UCSD-AML1 (cell line): ENCODE results near the gene DNAJC7.

ENCODE experiments used
- DNase-seq: peaks from one replicate; lab custom pipeline; 2025; ENCODE audit not compliant: unreplicated experiment; lab: John Stamatoyannopoulos, UW

The DNAJC7 gene, protein sequence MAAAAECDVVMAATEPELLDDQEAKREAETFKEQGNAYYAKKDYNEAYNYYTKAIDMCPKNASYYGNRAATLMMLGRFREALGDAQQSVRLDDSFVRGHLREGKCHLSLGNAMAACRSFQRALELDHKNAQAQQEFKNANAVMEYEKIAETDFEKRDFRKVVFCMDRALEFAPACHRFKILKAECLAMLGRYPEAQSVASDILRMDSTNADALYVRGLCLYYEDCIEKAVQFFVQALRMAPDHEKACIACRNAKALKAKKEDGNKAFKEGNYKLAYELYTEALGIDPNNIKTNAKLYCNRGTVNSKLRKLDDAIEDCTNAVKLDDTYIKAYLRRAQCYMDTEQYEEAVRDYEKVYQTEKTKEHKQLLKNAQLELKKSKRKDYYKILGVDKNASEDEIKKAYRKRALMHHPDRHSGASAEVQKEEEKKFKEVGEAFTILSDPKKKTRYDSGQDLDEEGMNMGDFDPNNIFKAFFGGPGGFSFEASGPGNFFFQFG

DNA sequence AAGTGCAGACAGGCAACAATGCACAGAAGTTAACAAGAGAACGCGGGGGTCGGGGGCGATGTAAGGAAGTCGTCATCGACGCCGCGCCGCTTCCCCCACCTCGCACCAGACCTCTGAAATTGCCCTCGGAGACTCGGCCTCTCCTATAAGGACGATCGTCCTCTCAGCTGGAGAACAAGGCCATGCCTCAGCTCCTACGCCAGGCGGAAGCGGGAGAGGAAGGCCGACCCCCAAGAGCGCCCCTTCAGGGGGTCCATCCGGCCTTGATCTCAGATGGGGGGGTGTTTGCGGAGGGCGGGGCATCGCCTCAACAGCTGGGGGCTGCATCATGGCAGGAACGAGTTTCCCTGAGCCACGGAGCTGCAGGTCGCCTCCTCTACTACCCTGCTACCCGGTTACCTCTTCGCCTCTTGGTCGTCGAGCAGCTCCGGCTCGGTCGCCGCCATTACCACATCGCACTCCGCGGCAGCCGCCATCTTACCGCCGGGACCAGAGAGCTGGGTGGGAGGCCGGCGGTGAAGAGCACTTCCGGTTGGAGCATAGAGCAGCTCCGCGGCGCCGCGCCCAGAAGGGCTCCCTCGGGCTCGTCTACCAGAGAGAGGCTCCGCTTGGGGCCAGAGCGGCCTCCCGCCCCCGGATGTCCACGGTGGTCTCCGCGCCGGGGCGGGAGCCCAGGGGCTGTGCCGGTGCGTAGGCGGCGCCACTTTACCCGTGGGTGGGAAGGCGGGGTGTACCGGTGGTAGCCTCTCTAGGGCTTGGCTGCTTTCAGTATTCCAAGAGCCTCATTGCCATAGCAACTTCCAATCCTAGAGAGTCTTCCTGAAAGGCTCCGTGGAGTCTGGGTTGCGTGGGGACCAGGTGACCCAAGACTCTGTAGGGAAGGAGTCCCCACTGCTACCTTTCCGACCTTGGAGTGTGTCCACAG lies at the start of gene DNAJC7:
DNAJC7 (minus strand) TSS at position 499 of the 925 bp plus-strand sequence; CDS start at position 476, 23 bp downstream.
- peak; percentile 92 for DNase-seq

DNA sequence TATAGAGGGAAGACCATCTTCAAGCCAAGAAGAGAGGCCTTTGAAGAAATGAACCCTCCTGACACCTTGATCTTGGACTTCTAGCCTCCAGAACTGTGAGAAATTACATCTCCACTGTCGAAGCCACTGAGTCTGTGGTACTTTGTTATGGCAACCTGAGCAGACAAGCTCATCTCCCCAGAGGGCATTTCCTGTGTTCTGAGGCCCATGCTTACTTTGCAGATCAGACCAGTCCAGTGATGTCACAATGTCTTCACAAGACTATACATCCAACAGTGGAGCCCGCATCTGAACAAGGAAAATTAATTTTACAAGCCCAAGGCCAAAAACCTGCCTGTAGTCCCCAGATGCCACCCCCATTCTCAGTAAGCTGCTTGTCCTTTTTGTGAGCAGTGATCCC lies 48.0 kb upstream of the DNAJC7 start:
- no peak for DNase-seq

DNA sequence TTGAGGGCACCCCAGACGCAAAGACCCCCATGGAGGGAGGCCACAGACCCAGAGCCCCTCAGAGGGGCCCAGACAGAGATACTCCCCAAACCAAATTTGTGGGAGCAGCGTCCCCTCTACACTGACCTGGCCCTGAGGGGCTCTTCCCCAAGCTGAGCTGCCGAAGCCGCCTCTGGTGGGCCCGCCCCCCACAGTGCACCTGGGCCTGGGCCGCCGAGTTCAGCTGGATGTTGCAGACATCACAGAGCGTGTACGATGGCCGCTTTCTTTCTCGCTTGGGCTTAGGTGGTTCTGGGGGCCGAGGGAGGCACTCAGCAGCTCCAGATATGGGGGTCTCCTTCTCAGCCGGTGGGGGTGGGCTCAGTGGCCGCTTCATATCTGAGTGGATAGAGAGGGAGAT lies 45.4 kb upstream of the DNAJC7 start:
- no peak for DNase-seq

DNA sequence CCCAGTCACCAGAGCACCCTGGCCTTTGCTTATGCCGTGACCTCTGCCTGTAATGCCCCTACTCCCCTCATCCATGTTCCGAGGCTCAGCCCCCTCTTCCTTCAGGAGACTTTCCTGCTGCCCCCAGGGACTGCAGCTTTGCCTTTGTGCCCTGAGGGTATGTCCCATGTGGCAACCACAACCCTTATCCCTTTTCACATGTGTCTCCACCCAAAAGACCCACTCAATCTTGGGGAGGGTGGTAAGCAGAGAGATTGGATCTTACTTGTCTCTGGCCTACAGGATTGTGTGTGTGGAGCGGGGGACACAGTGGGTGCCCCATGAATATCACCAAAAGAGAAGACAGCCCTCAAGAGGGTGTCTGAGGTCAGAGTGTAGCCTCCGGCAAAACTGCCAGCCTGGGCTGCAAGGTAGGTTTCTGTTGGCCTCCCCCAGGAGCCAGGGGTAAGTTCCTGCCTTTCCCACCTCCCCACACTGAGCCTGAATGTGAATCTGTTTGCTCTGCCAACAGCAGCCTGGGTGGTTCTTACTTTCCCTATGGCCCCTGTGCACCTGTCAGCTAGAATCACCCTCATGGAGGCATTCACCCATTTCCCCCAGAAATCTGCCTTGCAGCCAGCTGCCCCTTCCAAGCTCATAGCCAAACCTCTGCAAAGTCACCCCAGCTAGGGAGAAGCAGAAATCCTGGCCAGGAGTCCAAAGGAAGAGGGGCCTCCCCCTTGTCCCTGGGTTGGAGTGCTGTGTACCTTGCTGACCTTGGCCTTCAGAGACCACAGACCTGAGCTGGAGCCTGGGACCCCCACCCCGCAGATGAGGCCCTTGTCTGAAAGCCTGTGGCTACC lies 44.6 kb upstream of the DNAJC7 start:
- DNase-seq, result no peak

DNA sequence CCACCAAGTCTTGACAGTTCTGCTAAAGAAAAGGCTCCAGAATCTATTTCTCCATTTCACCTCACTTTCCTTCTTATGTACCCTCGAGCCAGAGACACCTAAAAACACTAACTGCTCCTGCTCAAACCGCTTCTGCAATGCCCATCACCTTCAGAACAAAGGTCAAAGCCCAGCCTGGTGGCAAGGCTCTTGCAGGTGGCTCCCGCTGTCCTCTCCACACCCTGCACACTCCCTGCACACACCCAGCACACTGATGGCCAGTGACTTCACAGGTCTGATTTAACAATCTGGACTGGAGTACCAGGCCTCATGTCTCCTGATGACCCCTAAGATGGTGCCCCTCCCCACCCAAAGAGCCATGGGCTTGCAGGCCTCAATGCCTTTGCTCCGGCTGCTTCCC lies 43.0 kb upstream of the DNAJC7 start:
- no peak for DNase-seq

DNA sequence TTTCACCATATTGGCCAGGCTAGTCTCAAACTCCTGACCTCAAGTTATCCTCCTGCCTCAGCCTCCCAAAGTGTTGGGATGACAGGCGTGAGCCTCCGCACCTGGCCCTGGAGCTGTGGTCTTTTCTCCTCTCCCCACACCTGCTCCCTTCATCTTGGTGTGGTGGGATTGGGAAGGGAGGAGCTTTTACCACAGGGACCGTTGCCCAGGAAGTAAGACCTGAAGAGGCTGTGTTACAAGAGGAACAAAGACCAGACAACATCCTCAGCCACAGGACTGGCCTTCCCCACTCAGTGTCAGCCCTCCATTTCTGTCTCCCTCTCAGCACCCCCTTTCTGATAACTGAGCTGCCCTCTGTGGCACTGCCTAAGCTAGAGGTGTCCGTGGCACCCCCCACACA lies 42.6 kb upstream of the DNAJC7 start:
- no peak for DNase-seq

DNA sequence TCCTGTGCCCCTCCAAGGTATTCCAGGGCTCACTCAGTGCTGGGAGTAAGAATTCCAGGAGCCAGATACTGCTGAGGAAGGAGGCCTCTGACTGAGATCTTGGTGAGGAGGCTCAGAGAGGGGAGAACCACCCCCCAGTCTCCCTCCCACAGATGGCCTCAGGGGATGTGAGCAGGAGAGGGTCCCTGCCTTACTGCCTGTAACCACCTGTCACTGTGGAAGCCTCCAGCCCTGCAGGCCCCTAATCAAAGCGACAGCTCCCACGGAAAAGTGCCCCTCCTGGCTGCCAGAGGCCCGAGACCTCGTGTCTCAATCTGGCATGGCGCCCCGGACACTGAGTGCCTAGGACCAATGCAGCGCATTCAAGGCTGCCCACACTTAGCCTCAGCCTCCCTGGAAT lies 40.8 kb upstream of the DNAJC7 start:
- no peak for DNase-seq

DNA sequence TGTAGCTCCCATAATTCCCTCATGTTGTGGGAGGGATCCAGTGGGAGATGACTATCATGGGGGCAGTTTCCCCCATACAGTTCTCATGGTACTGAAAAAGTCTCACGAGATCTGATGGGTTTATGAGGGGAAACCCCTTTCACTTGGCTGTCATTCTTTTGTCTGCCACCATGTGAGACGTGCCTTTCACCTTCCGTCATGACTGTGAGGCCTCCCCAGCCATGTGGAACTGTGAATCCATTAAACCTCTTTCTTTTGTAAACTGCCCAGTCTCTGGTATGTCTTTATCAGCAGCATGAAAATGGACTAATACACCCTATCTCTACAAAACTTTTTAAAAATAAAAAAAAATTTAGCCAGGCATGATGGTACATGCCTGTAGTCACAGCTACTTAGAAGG lies 39.4 kb upstream of the DNAJC7 start:
- no peak for DNase-seq

DNA sequence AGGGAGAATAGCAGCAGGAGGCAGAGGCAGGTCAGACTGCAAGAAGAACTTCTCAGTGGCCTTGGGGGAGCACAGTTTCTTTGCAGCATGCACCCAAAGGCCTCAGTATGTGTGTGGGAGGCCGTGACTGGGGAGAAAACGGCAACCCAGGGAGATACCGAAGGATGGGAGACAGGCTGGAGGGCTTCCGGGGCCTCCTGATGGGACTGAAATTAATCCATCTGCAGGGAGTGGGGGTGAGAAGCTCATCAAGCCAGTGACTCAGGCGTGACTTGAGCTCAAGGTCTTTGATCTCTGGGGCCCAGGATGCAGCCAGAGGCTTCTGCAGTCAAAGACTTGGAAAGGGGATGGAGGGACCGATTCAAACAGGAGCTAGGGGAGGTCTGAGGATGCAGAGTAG lies 38.3 kb upstream of the DNAJC7 start:
- DNase-seq, result no peak

DNA sequence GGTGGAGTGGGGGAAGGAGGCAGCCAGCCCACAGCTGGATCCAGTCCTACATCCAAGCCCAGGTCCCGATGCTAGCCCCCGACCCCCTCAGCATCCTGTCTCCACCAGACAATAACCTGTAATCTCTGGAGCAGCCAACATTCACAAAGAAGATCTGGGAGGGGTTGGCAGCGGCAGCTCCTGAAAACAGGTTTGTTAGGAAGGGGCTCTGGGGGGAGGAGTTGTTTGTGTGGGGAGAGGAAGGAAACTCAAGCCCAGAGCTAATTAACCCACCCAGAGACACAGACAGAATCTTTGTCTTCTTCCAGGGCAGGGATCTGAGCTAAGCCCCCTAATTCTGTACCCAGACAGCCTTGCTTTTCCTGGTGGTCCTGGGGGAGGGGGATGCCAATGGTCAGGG lies 37.8 kb upstream of the DNAJC7 start:
- no peak for DNase-seq

DNA sequence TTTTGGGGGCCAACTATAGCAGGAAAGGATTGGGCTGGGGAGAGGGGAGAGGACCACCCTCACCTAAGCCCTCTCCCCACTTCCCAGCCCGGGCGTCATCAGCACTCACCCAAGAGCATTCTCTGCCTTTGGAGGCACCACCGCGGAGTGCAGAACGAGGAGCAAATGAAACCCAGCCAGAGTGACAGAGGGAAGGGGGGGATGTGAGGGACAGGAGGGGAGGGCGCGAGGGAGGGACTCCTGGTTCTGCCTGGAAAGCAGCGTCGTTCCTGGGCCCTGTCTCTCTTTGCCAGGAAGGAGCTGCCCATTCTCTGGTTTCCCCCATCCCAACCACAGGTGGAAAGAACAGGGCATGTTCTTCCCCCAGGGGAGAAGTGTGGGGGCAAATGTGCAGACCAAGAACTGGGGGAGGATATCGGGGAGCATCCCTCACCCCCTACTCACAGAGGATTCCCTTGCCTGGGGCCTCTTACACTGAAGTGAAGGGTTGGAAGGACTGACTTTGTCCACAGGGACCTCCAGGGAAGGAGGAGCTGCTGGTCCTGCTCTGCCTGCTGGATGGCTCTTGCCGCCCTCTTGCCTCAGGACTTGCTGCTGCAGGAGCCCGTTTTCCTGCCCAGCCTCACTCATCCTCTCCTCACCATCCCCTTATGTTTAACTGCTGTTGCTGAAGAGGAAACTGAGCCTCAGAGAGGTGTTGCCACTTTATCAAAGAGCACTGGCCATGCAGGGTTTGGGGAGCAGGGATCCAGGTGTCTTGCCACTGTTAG lies 36.7 kb upstream of the DNAJC7 start:
- DNase-seq, result no peak

DNA sequence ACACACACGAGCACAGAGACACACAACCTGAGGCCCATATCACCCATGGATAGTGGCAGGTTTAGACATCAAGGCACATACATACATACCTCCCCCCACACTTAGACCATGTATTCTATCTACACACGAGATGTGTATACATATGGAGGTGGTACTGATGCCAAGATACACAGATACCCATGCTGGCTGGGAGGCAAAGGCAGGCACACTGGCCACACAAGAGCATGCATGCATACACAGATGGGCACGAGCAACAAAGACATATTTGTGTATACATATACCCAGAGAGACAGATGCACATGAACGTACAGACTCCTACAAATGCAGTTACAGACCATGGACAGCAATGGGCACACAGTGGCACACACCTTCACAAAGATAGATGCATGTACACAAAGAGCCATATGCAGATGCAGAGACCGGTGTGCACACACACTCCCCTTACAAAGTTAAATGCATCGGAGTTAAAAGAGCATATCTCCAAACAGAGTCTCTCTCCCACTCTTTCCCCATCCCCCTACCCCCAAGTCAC lies 35.2 kb upstream of the DNAJC7 start:
- DNase-seq, result no peak

DNA sequence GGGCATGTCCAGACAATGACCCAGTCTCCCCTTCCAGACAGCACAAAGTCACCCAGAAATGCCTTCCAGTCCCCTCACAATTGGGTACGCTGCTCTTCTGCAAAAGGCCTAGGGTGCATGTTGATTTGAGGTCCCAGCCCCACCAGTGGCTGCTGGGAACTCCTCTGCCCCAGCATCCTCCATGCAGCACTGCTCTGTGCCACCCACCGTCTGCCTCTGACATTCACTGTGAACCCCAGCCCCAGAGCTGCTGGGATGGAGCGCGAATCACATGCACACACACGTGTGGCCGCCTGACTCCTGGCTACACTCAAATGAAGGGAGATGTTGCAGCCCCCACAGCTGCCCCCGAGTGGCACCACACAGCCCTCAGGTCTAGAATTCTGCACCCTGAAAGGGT lies 34.4 kb upstream of the DNAJC7 start:
- DNase-seq, result no peak

DNA sequence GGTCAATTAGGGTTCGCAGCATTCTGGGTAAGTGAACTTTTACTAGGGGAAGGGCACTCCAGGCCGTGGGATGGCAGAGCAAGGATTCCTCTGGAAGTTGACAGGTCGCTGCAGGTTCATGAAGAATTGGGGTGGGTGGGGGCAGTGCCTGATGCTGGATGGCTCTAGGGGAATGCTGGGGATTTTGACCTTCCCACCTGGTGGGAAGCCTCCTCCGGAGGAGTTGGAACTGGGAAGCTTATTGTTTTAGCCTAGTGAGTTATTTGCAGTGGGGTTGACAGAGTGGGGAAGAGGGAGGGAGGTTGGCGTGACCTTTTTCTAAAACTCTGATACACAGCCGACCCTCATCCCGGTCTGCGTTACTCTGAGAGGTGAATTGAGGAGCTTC lies 33.8 kb upstream of the DNAJC7 start:
- DNase-seq, result no peak

DNA sequence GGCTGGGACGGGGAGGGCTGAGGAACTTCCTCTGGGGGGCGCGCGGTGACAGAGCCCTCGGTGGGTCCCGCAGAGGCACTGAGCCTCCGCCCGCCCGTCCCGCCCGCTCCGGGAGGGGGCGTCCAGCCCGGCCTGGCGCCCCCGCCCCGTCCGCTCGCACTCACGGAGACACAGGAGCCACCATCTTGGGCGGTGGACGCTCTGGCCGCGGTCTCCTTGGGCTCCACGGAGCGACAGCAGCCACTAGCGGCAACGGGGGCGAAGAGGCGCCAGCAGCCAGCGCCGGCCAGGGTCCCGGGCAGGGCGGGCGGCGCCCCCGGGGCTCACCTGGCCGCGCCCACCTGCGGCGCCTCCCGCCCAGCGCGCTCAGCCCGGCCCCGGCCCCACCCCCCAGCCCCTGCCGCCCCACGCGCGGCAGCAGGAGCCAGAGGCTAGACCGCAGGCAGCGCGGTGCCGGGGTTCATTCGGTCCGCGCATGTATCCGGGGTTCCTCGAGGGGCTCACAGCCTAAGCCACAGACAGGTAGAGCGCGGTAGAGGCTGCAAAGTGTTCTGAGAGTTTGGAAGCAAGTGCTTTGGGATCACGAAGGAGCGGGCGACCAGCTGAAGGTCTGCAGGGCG lies 33.3 kb upstream of the DNAJC7 start, which contains the start of gene C17orf113:
C17orf113 (minus strand) TSS at position 209 of the 620 bp plus-strand sequence. CDS start 7,225 bp downstream, outside the sequence.
- DNase-seq, result peak; percentile 65

DNA sequence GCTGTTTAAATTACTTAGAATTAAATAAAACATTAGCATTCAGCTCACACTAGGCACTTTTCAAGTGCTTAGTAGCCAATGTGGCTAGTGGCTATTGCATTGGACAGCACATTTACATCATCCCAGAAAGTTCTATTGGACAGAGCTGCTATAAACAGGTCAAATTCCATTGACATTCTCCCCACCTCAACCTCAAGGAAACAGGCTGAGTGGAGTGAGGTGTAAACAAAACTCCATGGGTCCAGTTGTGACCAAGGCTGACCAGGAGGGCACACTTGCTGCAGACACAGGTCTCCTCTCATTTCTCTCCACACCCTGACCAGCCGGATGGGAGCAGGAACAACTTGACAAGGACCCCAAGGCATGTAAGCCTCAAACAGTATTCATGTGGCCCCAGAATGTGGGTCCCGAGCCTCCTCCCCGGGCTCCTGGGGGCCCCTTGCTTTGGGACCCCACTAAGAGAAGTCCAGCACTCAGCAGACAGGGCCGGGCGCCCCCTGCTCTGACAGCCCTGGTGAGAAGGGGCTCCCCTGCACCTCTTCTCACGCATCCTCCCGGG lies 32.7 kb upstream of the DNAJC7 start:
- no peak for DNase-seq

DNA sequence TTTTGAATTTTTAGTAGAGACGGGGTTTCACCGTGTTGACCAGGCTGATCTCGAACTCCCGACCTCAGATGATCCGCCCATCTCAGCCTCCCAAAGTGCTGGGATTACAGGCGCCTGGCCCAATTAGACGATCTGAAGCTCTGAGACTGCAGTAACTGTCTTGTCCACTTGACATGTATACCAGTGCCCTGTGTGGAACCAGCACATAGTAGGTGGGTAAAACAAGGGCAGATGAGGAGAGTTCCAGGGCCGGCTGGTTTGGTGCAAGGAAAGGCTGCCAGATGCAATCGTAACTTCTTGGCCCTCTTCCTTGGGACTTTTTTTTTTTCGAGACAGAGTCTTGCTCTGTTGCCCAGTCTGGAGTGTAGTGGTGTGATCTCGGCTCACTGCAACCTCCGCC lies 30.1 kb upstream of the DNAJC7 start:
- DNase-seq, result no peak

DNA sequence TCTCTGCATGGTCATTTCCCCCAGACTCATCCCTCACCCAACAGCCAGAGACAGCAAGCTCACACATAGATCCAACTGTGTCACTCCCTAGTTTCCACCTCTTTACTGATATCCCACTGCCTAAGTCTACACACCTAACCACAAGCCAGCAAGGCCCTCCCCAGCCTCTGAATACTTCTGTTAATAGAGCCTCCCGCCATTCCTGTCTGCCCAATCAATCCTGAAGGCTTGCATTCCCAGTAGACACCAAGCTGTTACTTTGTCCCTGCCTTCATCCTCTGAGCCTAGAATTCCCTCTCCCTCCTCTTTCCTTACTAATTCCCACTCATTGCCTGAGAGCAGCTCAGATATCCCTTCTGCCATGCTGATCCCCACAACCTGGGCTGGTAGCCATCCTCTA lies 28.5 kb upstream of the DNAJC7 start:
- DNase-seq, result no peak
